HEK293 (cell line): ENCODE measurements around the gene TSPAN3.

Experiments
- CTCF ChIA-PET: fragments of 350-600 bp; formaldehyde crosslinking; extraction: SDS; loops from one replicate; lab custom pipeline; 2021; ENCODE audit warnings: antibody characterized with exemption; lab: Yijun Ruan, JAX
- POLR2A ChIA-PET: fragments of 300-600 bp; formaldehyde crosslinking; extraction: SDS; loops from one replicate; lab custom pipeline; 2020; ENCODE audit warnings: antibody characterized with exemption, inconsistent platforms; lab: Yijun Ruan, JAX
- H3K27ac ChIP-seq: fragments of 200-500 bp; sonication (Bioruptor generic); 2 replicates; pipeline ENCODE4 v1.5.1; 2014; ENCODE audit warnings: low read depth, low read length, control low read depth, inconsistent platforms; ENCODE audit errors: extremely low read depth
- H3K36me3 ChIP-seq, 2 experiments: fragments of 200-500 bp in 1 of 2; sonication (Bioruptor generic) in 1 of 2; 1 replicate in 1 of 2; 2 replicates in 1 of 2; pipeline ENCODE4 v1.5.1; 2014 to 2017; ENCODE audit warnings: inconsistent platforms in 2 of 2, low read length in 2 of 2; ENCODE audit not compliant: control insufficient read depth in 2 of 2, insufficient read depth in 1 of 2
- H3K4me1 ChIP-seq: fragments of 200-500 bp; sonication (Bioruptor generic); 2 replicates; pipeline ENCODE4 v1.5.1; 2014; ENCODE audit warnings: mild to moderate bottlenecking, low read length, inconsistent platforms; ENCODE audit not compliant: control insufficient read depth, insufficient read depth
- H3K4me3 ChIP-seq: 2 replicates; pipeline ENCODE4 v1.5.1; 2011; ENCODE audit warnings: low read depth, mild to moderate bottlenecking, control low read depth, low read length, moderate library complexity
- H3K9me3 ChIP-seq: fragments of 200-500 bp; sonication (Bioruptor generic); 2 replicates; pipeline ENCODE4 v1.5.1; 2014; ENCODE audit warnings: low read depth, low read length, inconsistent platforms; ENCODE audit not compliant: control insufficient read depth, insufficient read depth
- BCL11B ChIP-seq: fragments of 450-650 bp; formaldehyde crosslinking; IDR thresholded peaks from 2 replicates; pipeline ENCODE4 v1.5.1; 2016; ENCODE audit warnings: low read depth, missing biosample characterization, missing genetic modification characterization
- CTCF ChIP-seq: fragments of 450-650 bp; formaldehyde crosslinking; IDR thresholded peaks from 2 replicates; pipeline ENCODE4 v1.5.1; 2016; ENCODE audit warnings: missing biosample characterization, missing genetic modification characterization
- KLF1 ChIP-seq: fragments of 450-650 bp; formaldehyde crosslinking; IDR thresholded peaks from 2 replicates; pipeline ENCODE4 v1.5.1; 2016; ENCODE audit warnings: missing biosample characterization, missing genetic modification characterization
- KLF16 ChIP-seq: fragments of 450-650 bp; formaldehyde crosslinking; IDR thresholded peaks from 2 replicates; pipeline ENCODE4 v1.5.1; 2017; ENCODE audit warnings: missing biosample characterization, missing genetic modification characterization
- MYNN ChIP-seq: fragments of 450-650 bp; formaldehyde crosslinking; IDR thresholded peaks from 2 replicates; pipeline ENCODE4 v1.5.1; 2016; ENCODE audit warnings: missing biosample characterization, missing genetic modification characterization, borderline replicate concordance
- OVOL3 ChIP-seq: fragments of 450-650 bp; formaldehyde crosslinking; IDR thresholded peaks from 2 replicates; pipeline ENCODE4 v1.5.1; 2016; ENCODE audit warnings: missing biosample characterization, missing genetic modification characterization
- PRDM10 ChIP-seq: fragments of 450-650 bp; formaldehyde crosslinking; IDR thresholded peaks from 2 replicates; pipeline ENCODE4 v1.5.1; 2016; ENCODE audit warnings: missing biosample characterization, missing genetic modification characterization
- PRDM6 ChIP-seq: fragments of 450-650 bp; formaldehyde crosslinking; IDR thresholded peaks from 2 replicates; pipeline ENCODE4 v1.5.1; 2017; ENCODE audit warnings: missing biosample characterization, missing genetic modification characterization
- SALL2 ChIP-seq: fragments of 450-650 bp; formaldehyde crosslinking; IDR thresholded peaks from 2 replicates; pipeline ENCODE4 v1.5.0; 2017; ENCODE audit warnings: missing biosample characterization, mild to moderate bottlenecking, missing genetic modification characterization, borderline replicate concordance
- ZBTB17 ChIP-seq: fragments of 450-650 bp; formaldehyde crosslinking; IDR thresholded peaks from 2 replicates; pipeline ENCODE4 v1.5.1; 2016; ENCODE audit warnings: missing biosample characterization, missing genetic modification characterization
- ZEB2 ChIP-seq: fragments of 450-650 bp; formaldehyde crosslinking; IDR thresholded peaks from 2 replicates; pipeline ENCODE4 v1.5.1; 2016; ENCODE audit warnings: missing biosample characterization, missing genetic modification characterization
- ZFHX2 ChIP-seq: fragments of 450-650 bp; formaldehyde crosslinking; conservative IDR thresholded peaks from 2 replicates; pipeline ENCODE4 v1.5.1; 2016; ENCODE audit warnings: missing biosample characterization, missing genetic modification characterization
- ZNF211 ChIP-seq: fragments of 450-650 bp; formaldehyde crosslinking; IDR thresholded peaks from 2 replicates; pipeline ENCODE4 v1.5.1; 2016; ENCODE audit warnings: low read depth, missing biosample characterization, missing genetic modification characterization
- ZNF280C ChIP-seq: fragments of 450-650 bp; formaldehyde crosslinking; IDR thresholded peaks from 2 replicates; pipeline ENCODE4 v1.5.1; 2016; ENCODE audit warnings: missing biosample characterization, missing genetic modification characterization
- ZNF302 ChIP-seq: fragments of 450-650 bp; formaldehyde crosslinking; IDR thresholded peaks from 2 replicates; pipeline ENCODE4 v1.5.1; 2016; ENCODE audit warnings: missing biosample characterization, missing genetic modification characterization, low read depth
- ZNF404 ChIP-seq: fragments of 450-650 bp; formaldehyde crosslinking; IDR thresholded peaks from 2 replicates; pipeline ENCODE4 v1.5.1; 2017; ENCODE audit warnings: missing biosample characterization, missing genetic modification characterization
- ZNF48 ChIP-seq: fragments of 450-650 bp; formaldehyde crosslinking; IDR thresholded peaks from 2 replicates; pipeline ENCODE4 v1.5.1; 2016; ENCODE audit warnings: missing biosample characterization, missing genetic modification characterization
- ZNF513 ChIP-seq: fragments of 450-650 bp; IDR thresholded peaks from 2 replicates; pipeline ENCODE4 v1.5.1; 2018; ENCODE audit warnings: missing biosample characterization, missing genetic modification characterization
- ZNF555 ChIP-seq: fragments of 450-650 bp; formaldehyde crosslinking; conservative IDR thresholded peaks from 2 replicates; pipeline ENCODE4 v1.5.1; 2017; ENCODE audit warnings: missing biosample characterization, mild to moderate bottlenecking, missing genetic modification characterization, inconsistent platforms
- ZNF701 ChIP-seq: fragments of 450-650 bp; formaldehyde crosslinking; IDR thresholded peaks from 2 replicates; pipeline ENCODE4 v1.5.1; 2016; ENCODE audit warnings: missing biosample characterization, missing genetic modification characterization
- ZSCAN30 ChIP-seq: fragments of 450-650 bp; IDR thresholded peaks from 2 replicates; pipeline ENCODE4 v1.5.1; 2018; ENCODE audit warnings: missing biosample characterization, mild to moderate bottlenecking, missing genetic modification characterization, moderate library complexity

Gene TSPAN3

GRCh38 chr15:77025083-77025901, 45.6 kb downstream of the TSPAN3 start:
- Histone ChIP-seq H3K36me3 (no peaks in the 10 kb centered on the region), H3K4me1 (no peaks in the 10 kb centered on the region), H3K4me3 (no peak overlapping the region), H3K27ac (no peak overlapping the region), H3K9me3 (no peaks in the 10 kb centered on the region)
- ChIA-PET CTCF (interaction anchor here (0.7 to 4.3 kb wide), 14 partner anchors 9 to 677 kb away, joined by 3 to 32 read pairs (median 4); no protein-coding TSS in a partner anchor), POLR2A (no interaction called here)
- TF ChIP-seq ZNF555 (no peak), MYNN (peak; percentile 86)

- Histone ChIP-seq H3K27ac (no peak overlapping the region), H3K4me3 (no peak overlapping the region), H3K4me1 (no peaks in the 10 kb centered on the region), H3K36me3 (no peaks in the 10 kb centered on the region), H3K9me3 (no peaks in the 10 kb centered on the region)
- POLR2A ChIA-PET = interaction anchor here (1.2 kb wide), 1 partner anchor 9 kb away, joined by 3 read pairs; no protein-coding TSS in a partner anchor
- CTCF ChIA-PET = interaction anchor here (0.6 to 4.3 kb wide), 28 partner anchors 10 to 978 kb away, joined by 3 to 32 read pairs (median 4); no protein-coding TSS in a partner anchor
- TF ChIP-seq SALL2 (tag by site-specific recombination) (no peak), ZNF48 (tag by site-specific recombination) (no peak), ZNF302 (no peak), BCL11B (tag by site-specific recombination) (no peak), KLF16 (tag by site-specific recombination) (no peak), ZSCAN30 (no peak), PRDM6 (no peak), ZNF280C (tag by site-specific recombination) (no peak), ZNF701 (tag by site-specific recombination) (no peak), MYNN (peak; percentile 67; the same call in 1 of the 2 replicates), ZBTB17 (tag by site-specific recombination) (0 out of 2 replicates have a peak, but pooled peaks have one; percentile 15), ZNF404 (tag by site-specific recombination) (no peak), OVOL3 (tag by site-specific recombination) (no peak), ZFHX2 (peak; percentile 72), CTCF (tag by site-specific recombination) (peak; percentile 63), ZNF513 (tag by site-specific recombination) (no peak), PRDM10 (tag by site-specific recombination) (peak; percentile 52; the same call in 1 of the 2 replicates), ZNF211 (tag by site-specific recombination) (no peak), ZEB2 (tag by site-specific recombination) (no peak), KLF1 (no peak)
Observed at GRCh38 chr15:77024273-77025082, 46.4 kb downstream of the TSPAN3 start.
